Right ventricle myocardium superior (tissue), 1 donor: ENCODE measurements around the gene RAB11FIP4. TPM values are rescaled to one million over a fixed set of nuclear protein-coding genes. Genes with fewer than 3 reads are reported as not detected.

Experiments used
- ATAC-seq: fragments of 200-7000 bp; cut with Tn5 transposase; one replicate; pipeline ENCODE4 v1.9.1; 2020; ENCODE audit warnings: mild to moderate bottlenecking; ENCODE audit not compliant: poor library complexity
- DNase-seq: peaks from one replicate; pipeline ENCODE4 v3.0.0-alpha.2; 2020
- intact Hi-C: fragments of 100-400 bp; cut with DNase I; formaldehyde crosslinking; loops from one replicate; pipeline ENCODE4 v1.11.2; 2022
- total RNA-seq: library from RNA; stranded (reverse); fragmentation: NEBNext Ultra II Directional; extraction: Animal tissue kit (Norgen Biotek cat#: 25700); gene quantifications from one replicate; pipeline ENCODE4 v1.2.1, GENCODE V29; 2021
- donor health status: DM: no; HTN: yes; CAD: no; lungs with severe emphysema.

Gene RAB11FIP4
- total RNA-seq, 1 donor from 2014 or later: 12.0 TPM

DNA sequence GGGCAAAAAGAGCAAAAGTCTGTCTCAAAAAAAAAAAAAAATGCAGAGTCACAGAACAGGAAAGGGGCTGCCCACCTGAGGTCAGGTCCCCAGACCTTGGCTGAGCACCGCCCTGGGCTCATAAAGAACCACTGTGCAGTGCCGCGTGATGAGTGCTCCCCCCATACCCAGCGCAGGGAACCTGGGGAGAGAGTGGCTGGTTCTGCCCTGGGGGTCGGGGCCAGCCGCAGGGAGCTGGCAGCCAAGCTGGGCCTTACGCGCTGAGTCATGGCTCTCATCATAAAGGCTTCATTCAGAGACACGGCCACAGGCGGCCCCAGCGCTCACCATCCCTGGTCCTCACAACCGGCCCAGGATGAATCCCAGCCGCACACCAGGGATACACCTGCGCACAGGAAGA, 80.7 kb downstream of the RAB11FIP4 start:
- DNase-seq: no peak
- no peak for ATAC-seq
- intact Hi-C loops: no loop called here

DNA sequence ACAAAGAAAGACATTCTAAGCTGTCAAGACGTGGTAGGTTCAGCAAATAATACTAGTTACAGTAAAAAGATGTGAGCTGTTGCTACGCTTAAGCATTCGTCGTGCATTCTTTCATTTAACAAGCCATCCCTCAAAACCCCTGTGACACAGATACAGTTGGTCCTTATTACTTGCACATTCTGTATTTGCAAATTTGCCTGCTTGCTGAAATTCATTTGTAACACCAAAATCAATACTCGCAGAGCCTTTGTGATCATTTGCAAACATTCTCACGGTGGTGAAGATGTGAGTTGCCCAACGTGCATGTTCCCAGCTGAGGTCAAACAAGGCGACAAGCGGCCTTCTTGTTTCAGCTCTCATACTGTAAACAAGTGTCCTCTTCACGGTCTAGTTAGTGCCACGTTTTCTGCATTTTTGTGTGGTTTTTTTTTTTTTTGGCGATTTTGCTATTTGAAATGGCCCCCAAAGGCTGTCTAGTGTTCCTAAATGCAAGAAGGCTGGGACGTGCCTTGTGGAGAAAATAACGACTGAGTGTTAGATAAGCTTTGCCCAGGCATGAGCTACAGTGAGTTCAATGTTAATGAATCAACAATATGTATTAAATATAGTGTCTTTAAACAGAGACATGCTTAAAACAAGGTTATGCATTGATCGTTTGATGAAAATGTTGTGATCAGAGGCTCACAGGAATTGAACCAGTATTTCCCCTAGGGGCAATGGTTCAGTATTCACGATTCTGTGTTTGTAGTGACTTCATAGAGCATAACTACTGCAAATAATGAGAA, 84.1 kb downstream of the RAB11FIP4 start:
- no peak for DNase-seq
- no peak for ATAC-seq
- intact Hi-C loops: no loop called here

DNA sequence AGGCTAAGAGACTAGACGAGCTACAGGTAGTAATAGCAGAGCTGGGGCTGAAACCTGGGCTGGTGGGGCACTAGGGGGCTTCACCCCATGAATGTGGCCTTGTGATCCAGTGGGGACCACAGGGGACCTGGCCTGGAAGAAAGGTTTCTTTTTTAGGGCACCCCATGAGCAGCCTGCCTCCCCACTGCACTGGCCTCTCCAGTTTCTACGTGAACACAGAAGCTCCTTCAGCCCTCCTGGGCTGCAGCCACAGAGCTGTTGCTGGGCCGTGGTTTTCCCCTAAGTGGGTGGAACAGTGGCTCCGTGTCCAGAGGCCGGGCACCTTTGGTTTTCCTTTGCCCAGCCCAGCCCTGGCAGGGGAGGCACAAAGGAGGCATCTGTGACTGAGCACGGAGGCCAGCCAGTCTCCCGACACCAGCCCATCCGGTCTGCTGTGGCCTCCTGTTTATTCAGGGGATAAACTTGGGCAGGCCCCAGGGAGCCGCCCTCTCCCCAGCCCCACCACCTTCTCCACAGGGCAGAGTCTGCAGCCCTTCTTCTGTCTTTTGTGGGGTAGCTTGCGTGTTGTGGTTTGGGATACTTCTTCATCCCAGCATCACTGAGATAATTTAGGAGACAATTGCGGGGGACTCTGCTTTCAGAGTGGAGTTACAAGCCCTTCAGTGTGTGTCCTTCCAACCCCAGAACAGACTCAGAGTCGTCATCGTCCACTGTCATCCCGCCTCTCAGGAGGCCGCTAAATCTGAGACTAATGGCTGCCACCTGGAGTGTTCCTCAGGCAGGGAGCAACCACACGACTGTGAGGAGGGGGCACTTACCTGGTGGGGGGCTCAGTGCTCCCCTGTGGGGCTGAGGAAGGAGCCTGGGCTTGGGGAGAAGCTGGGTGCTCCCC, 85.3 kb downstream of the RAB11FIP4 start:
- no peak for DNase-seq
- no peak for ATAC-seq
- intact Hi-C loops: no loop called here

DNA sequence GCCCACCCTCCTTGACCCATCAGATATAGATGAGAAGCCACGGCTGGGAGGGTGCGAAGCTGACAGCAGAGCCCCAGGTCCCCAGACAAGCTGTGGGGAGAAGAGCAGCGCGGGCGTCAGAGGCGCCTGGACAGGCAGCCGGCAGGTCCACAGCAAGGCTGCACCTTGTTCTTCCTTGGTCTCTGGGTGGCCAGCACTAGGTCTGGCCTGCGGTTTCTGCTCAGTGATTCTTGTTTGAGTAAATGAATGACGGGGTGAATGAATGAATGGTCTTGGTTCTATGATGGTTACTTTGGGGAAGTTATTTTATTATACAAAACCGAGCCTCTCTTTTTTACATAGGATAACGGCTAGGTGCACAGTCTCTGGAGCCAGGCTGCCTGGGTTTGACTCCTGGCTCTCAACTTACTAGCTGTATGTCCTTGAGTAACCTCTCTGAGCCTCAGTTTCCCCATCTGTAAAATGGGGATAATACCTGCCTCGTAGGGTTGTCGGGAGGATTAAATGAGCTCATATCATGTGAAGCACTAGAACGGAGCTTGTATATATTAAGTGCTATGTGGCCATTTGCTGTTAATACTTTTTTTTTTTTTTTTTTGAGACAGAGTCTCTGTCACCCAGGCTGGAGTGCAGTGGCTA, 86.1 kb downstream of the RAB11FIP4 start:
- intact Hi-C loops: no loop called here
- DNase-seq (no peak), ATAC-seq (no peak)

DNA sequence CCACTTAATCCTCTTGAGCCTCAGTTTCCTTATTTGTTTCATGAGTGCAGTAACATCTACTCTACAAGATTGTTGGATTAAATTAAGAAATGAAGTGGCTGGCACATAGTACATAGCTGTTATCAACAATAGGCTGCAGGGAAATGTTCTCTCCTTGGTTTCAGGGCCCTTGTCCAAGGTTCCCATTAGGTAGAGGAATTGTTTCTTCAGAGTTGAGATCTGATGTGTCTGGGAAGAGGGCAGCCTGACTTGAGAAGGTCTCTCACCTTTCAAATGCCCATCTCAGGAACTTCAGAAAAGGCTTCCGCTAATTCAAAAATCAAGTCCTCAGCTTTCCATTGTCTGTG, 87.6 kb downstream of the RAB11FIP4 start:
- peak; percentile 46 for ATAC-seq
- intact Hi-C loops: no loop called here
- DNase-seq: no peak

DNA sequence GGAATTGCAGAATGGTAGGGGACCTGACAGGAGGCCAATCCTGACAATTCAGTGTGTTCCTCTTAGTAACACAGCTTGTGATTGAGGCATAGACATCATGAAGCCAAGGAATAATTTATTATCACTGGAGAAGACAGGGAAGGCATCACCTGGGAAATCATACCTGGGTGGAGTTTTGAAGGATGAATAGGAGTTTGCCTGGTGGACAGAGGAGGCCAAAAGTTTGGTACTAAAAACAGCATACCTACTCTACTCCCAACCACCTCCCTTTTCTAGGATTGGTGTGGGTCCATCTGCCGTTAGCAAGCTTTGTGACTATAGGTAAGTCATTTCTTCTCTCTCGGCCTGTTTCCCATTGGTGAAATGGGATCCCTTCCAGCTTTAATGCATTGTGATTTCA, 88.0 kb downstream of the RAB11FIP4 start:
- intact Hi-C loops: no loop called here
- DNase-seq (no peak), ATAC-seq (no peak)

DNA sequence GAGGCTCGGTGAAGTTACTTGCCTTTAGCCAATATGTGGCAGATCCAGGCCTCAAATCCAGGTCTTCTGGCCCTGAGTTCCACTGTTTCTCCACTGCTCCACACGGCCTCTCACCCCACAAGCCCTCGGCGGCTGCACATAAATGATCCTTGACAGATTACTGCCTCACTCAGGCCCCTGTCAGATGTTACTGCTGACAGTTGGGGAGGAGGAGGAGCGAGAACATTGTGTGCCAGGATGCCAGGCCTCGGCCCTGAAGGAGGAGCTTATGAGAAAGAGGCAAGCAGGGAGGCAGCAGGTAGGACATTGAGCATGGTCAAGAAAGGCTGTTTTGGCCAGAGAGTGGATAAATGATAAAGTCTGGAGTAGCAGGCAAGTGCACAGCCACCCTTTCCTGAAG, 88.6 kb downstream of the RAB11FIP4 start:
- DNase-seq (no peak), ATAC-seq (peak; percentile 64)
- intact Hi-C loops: no loop called here

DNA sequence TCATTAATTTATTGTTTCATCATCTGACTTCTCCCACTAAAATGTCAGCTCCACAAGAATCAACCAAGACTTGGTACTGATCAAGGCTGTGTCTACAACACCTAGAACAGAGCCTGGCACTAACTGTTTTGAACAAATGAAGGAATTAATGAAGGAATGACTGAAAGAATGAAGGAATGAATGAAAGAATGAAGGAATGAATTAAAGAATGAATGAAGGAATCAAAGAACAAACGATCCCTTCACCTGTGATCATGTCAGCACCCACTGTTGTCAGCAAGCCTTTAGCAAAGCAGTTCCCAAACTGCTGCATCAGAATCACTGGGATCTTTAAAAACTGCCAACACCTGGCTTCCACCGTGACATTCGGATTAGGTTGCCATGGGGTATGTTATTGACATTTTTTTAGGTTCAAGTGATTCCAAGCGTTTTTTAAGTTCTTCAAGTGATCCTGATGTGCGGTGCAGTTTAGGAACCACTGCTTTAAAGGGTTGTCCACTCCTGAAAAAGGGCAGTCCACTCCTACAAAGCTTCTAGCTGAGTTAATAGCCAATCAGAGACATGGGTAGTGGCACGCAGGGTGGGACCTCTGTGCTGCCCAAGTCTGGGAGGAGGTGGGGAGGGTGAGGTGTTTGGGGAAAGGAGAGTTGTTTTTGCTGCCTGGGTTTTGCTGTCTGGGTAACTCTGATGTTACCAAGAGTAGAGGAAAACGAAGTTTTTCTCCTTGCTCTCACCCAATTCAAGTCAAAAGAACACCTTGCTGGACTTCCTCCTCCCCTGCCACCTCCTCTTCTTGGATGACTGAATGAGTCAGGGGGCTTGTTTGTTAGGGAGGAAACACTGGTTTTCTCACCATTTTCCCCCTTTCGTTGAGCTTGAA, 89.7 kb downstream of the RAB11FIP4 start:
- ATAC-seq (no peak), DNase-seq (no peak)
- intact Hi-C loops: no loop called here

DNA sequence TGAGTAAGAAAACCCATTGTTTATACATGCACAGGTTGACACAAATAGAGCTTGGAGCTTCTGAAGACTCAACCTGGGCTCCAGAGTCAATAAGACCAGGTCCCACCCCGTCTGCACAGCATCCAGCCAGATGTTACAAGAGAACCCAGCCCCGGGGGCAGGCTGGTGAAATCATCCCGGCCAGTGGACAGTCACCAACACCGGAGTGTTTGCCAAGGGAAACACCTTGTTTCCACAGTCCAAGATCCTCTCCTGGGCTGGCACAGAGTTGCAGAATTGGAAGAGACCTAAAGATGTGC, 90.3 kb downstream of the RAB11FIP4 start:
- DNase-seq: no peak
- intact Hi-C loops: no loop called here
- ATAC-seq: no peak

DNA sequence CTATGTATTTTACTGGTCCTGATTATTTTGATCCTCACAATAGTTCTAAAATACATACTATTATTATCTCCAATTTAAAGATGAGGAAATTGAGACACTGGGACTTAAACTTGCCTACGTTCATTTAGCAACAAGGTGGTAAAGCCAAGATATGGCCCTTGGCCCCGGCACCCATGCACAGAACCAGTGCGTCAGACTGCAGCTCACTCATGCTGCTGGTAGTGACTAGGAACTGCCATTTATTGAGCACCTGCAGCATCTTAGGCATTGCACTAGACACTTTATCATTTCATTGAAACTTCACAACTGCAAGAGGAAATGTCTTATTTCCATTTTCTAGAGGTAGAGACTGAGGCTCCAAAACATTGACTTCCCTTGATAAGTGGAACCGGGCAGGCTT, 93.3 kb downstream of the RAB11FIP4 start:
- ATAC-seq (no peak), DNase-seq (no peak)
- intact Hi-C loops: no loop called here

DNA sequence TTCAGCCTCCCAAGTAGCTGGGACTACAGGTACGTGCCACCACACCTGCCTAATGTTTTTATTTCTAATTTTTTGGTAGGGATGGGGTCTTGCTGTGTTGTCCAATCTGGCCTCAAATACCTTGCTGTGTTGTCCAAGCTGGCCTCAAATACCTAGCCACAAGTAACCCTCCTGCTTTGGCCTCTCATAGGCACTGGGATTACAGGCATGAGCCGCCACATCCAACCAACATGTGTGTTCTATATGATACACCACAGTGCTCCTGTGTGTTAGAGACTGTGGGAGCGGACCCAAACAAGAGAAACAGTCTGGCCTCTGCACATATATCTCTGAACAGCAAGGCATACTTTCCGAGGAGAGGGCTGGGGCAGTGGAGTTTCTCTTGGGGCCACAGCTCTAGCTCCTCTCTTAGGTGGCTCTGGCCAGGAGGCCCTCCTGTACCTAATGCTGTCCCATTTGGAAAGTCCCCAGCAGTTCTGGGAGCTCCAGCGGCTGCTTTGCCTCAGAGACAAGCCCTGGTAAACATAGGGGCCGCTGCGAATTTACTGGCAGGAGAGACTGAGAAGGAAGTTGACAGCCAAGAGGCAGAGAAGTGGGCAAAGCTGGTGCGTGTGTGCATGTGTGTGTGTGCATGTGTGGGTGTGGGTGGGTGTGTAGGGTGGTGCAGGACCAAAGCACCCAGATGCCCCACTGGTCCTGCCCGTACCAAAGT, 95.0 kb downstream of the RAB11FIP4 start:
- DNase-seq: no peak
- ATAC-seq: peak; percentile 45
- intact Hi-C loops: no loop called here

DNA sequence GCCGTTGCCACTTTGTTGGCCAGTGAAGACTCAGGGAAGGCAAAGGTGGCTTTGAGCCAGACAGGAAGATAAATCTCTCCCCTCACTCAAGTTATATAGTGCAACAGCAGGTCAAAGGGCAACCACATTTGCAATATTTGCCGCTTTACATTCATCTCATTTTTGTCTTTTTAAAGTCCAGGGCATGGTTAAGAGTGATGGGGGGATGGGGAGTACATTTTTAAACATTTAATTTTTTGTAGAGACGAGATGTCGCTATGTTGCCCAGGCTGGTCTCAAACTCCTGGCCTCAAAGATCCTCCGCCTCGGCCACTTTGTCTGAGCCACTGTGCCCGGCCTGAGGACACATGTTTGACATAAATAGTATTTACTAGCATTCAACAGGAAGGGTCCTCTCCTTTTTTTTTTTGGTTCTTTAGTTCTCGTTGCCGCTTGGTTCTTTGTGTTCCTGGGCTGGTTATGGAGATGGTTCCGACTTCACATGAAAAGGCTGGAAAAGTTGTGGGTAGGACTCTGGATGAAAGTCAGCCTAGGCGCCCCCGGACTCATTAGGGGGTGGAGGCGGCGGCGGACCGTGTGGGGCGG, 95.7 kb downstream of the RAB11FIP4 start:
- intact Hi-C loops: no loop called here
- DNase-seq (no peak), ATAC-seq (no peak)

DNA sequence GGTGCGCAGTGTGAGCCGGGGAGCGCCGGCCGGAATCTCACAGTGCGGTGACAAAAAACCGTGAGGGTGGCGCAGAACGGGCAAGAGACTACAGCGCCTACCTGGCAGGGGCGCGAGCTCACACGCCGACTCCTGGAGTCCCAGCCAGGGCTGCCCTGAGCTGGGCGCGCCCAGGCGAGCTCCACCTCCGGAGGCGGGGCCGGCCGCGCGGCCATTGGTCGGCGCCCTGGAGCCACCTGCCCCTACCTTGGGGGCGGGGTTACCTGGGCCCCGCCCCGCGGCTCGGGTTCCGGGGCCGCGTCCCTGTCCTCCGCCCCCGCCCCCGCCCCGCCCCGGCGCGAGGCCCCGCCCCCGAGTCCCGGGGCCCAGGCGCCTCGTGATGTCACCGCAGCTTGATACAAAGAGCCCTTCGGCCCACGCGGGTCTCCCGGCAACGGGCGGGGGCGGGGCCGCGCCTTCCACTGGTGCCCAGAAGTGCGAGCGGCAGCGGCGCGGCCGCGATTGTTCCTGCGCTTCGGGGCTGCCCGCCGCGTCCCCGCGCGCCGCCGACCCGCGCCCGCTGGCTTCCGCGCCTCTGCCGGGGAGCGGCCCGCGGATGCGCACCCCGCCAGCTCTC, 96.3 kb downstream of the RAB11FIP4 start:
- DNase-seq (peak; percentile 94), ATAC-seq (peak; percentile 93)
- intact Hi-C loops: no loop called here

DNA sequence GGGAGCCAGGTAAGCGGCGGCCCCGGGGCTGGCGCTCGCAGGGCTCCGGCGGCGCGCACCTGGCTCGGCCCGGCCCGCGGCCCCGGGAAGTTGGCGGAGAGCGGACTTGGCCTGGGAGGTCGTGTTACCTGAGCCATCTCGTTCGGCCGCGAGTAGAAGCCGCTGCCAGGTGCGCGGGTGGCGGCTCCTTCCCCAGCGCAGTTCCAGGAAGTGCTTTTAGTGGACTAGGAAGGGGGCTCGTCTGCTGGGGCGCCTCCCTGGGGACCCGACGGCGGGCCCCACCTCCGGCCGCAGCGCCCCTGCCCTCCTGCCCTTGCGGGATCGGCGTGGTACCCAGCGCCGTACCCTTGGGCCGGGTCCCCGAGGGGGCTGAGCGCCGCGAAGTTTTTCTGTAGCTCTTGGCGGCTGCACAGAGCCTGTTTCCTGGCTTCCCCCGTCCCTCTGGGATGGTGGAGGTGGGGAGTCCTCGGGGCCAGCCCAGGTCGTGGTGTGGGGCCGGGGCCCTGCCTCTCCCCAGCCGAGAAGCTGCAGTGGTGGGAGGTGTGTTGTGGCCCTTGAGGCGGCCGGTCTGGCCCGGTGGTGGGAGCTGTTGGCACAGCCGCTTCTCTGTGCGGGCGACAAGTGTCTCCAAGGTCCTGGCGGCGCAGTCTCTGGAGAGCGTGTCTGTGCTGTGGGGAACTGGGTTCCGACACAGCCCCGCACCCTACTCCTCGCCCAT, 96.9 kb downstream of the RAB11FIP4 start:
- DNase-seq (peak; percentile 59), ATAC-seq (peak; percentile 20)
- intact Hi-C loops: no loop called here

DNA sequence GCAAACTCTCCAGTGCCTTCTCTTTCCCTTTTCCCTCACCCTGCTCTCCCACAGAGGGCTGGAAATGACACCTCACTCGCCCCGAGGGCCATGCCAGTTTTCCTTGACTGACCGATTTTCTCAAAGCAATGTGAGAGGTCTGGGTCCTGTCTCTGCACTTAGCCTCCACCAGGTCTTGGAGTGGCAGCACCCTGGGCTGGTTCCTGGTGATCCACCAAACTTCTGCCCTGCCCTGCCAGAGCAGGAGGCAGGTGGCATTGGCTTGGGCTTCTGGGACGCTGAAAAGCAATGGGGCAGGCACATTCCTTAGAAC, 97.5 kb downstream of the RAB11FIP4 start:
- DNase-seq (no peak), ATAC-seq (no peak)
- intact Hi-C loops: no loop called here

DNA sequence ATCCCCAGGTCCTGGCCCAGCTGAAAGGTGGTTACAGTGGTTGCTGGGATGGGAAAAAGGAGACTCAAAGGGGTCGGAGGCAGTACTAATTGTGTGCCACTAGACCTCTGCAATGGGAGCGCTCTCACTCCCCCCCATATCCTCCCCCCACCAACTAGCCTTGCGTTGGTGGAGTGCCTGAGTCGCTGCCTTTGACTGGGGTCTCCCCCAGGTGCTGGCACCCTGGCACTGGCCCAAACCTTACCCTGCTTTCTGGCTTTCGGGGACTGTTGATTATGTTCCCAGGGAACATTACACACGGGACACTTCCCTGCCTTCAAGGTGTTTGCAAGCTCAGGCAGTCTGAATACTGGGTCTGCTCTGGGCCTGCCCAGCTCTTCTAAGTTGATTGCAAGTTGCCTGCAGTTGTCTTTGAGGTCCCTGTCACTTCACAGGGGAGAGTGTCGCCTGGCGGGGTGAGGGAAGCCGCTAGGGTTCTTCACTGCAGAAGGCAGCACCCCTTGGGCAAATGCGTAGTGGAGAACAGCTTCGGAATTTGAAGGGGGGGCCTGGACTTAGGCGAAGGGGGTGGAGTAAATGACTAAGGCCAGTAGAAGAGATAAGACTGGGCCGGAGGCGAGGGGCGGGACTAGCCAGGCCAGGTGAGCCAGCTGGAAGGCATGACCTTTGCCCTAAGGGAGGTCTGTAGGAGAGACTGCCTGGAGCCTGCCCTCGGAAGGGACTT, 98.0 kb downstream of the RAB11FIP4 start:
- ATAC-seq: no peak
- intact Hi-C loops: no loop called here
- no peak for DNase-seq
